PC-9 (cell line): ENCODE data around the gene KPNB1. TPM values are rescaled to one million over a fixed set of nuclear protein-coding genes. Genes with fewer than 3 reads are reported as not detected.

Source experiments
- BruUV-seq: library from RNA; stranded (reverse); fragments of 400-500 nt; replicated peaks from 2 replicates; lab custom pipeline; 2021; lab: Mats Ljungman, UMichigan
- CTCF ChIA-PET: fragments of 300-600 bp; sonication (Branson Sonifier 250); formaldehyde crosslinking; loops from one replicate; lab custom pipeline; 2022; ENCODE audit warnings: antibody characterized with exemption; lab: Charles Lee
- POLR2A ChIA-PET: fragments of 300-600 bp; sonication (Branson Sonifier 250); formaldehyde crosslinking; loops from one replicate; lab custom pipeline; 2022; ENCODE audit warnings: antibody characterized with exemption; ENCODE audit not compliant: unreplicated experiment; lab: Charles Lee
- DNase-seq, 2 experiments: peaks; one replicate each; pipeline versions ENCODE4 v3.0.0 to v3.0.0-alpha.2; 2015 to 2022; ENCODE audit warnings: mixed read lengths in 1 of 2
- H2AFZ ChIP-seq: fragments of 200-600 bp; sonication (generic); 2 replicates; pipeline ENCODE4 v1.8.1; 2017; ENCODE audit warnings: antibody characterized with exemption
- H3F3A ChIP-seq: fragments of 200-600 bp; sonication (generic); 2 replicates; pipeline ENCODE4 v1.8.1; 2017; ENCODE audit warnings: antibody characterized with exemption, mild to moderate bottlenecking, low read depth; ENCODE audit not compliant: insufficient read depth
- H3K27ac ChIP-seq: fragments of 200-600 bp; sonication (generic); 2 replicates; pipeline ENCODE4 v1.6.1; 2016; ENCODE audit warnings: mixed run types
- H3K27me3 ChIP-seq: fragments of 200-600 bp; sonication (generic); 2 replicates; pipeline ENCODE4 v1.6.1; 2016; ENCODE audit warnings: low read depth, mixed run types; ENCODE audit not compliant: insufficient read depth
- H3K36me3 ChIP-seq: fragments of 200-600 bp; sonication (generic); 2 replicates; pipeline ENCODE4 v1.6.1; 2016; ENCODE audit warnings: low read depth, mixed run types
- H3K4me1 ChIP-seq: fragments of 200-600 bp; sonication (generic); replicated peaks from 2 replicates; pipeline ENCODE4 v1.6.1; 2016; ENCODE audit warnings: mixed run types; ENCODE audit not compliant: insufficient read depth
- H3K4me2 ChIP-seq: fragments of 200-600 bp; sonication (generic); 2 replicates; pipeline ENCODE4 v1.6.1; 2017; ENCODE audit warnings: mixed run types
- H3K4me3 ChIP-seq: fragments of 200-600 bp; sonication (generic); 2 replicates; pipeline ENCODE4 v1.6.1; 2016; ENCODE audit warnings: mixed run types
- H3K79me2 ChIP-seq: fragments of 200-600 bp; sonication (generic); 2 replicates; pipeline ENCODE4 v1.6.1; 2017; ENCODE audit warnings: low read depth, mixed run types
- H3K9me2 ChIP-seq: fragments of 200-600 bp; sonication (generic); 2 replicates; pipeline ENCODE4 v1.8.1; 2017; ENCODE audit warnings: mild to moderate bottlenecking; ENCODE audit not compliant: insufficient read depth
- H3K9me3 ChIP-seq: fragments of 200-600 bp; sonication (generic); 2 replicates; pipeline ENCODE4 v1.8.1; 2016; ENCODE audit warnings: low read depth; ENCODE audit not compliant: insufficient read depth
- H4K20me1 ChIP-seq: fragments of 200-600 bp; sonication (generic); 2 replicates; pipeline ENCODE4 v1.8.1; 2017; ENCODE audit not compliant: insufficient read depth
- CTCF ChIP-seq: fragments of 200-600 bp; sonication (generic); conservative IDR thresholded peaks from 2 replicates; pipeline ENCODE4 v1.6.1; 2017; ENCODE audit warnings: mixed run types, antibody characterized with exemption, mild to moderate bottlenecking, moderate library complexity
- EZH2 ChIP-seq: fragments of 200-600 bp; sonication (generic); IDR thresholded peaks from 2 replicates; pipeline ENCODE4 v1.8.0; 2017; ENCODE audit warnings: antibody characterized with exemption, low read depth
- intact Hi-C: fragments of 100-400 bp; cut with micrococcal nuclease; formaldehyde crosslinking; loops from one replicate; pipeline ENCODE4 v1.10.0; 2022; ENCODE audit not compliant: unreplicated experiment
- total RNA-seq: library from RNA; stranded (reverse); gene quantifications from 2 replicates; pipeline ENCODE4 v1.2.3, GENCODE V29; 2021

Gene KPNB1
- total RNA-seq, 1 experiment from 2014 or later: 306 TPM

- ChIA-PET POLR2A (interaction anchor here (0.6 kb wide), 1 partner anchor 1165 kb away, joined by 3 read pairs; the partner anchor contains the start of gene ATP5MC1), CTCF (no interaction called here)
- H3F3A ChIP-seq: no peaks in the 10 kb centered on the region; the same call in 1 of the 2 replicates
- no peak overlapping the region for H3K27ac ChIP-seq
- no peaks in the 10 kb centered on the region for H3K79me2 ChIP-seq
- BruUV-seq: no TSS peak
- H3K4me1 ChIP-seq: peaks cover 1% of the 10 kb centered on the region
- intact Hi-C loops: no loop called here
- H3K27me3 ChIP-seq: peaks cover 34% of the 10 kb centered on the region
- no peak overlapping the region for H2AFZ ChIP-seq
- no peaks in the 10 kb centered on the region for H3K36me3 ChIP-seq
- TF ChIP-seq CTCF (no peak), EZH2 (no peak)
- H3K9me3 ChIP-seq: no peaks in the 10 kb centered on the region
- H3K4me3 ChIP-seq: no peak overlapping the region
- H4K20me1 ChIP-seq: no peaks in the 10 kb centered on the region
- DNase-seq: no peak
- H3K4me2 ChIP-seq: no peak overlapping the region
- no peaks in the 10 kb centered on the region for H3K9me2 ChIP-seq
Observed at GRCh38 chr17:47726796-47727703, 77.3 kb downstream of the KPNB1 start.

- POLR2A ChIA-PET: interaction anchor here (0.6 kb wide), 1 partner anchor 1165 kb away, joined by 3 read pairs; the partner anchor contains the start of gene ATP5MC1
- H4K20me1 ChIP-seq: no peaks in the 10 kb centered on the region; the same call in 1 of the 2 replicates
- no peak overlapping the region for H3K4me2 ChIP-seq
- DNase-seq: no peak
- no peaks in the 10 kb centered on the region for H3K79me2 ChIP-seq
- no peak overlapping the region for H2AFZ ChIP-seq
- no peaks in the 10 kb centered on the region for H3K4me1 ChIP-seq
- no peak for TF ChIP-seq EZH2
- TF ChIP-seq CTCF: no peak
- no TSS peak for BruUV-seq
- no peaks in the 10 kb centered on the region for H3K9me2 ChIP-seq
- CTCF ChIA-PET: no interaction called here
- H3K4me3 ChIP-seq: no peak overlapping the region
- intact Hi-C loops: no loop called here
- H3F3A ChIP-seq: no peaks in the 10 kb centered on the region
- H3K27ac ChIP-seq: no peak overlapping the region
- H3K27me3 ChIP-seq: peaks cover 40% of the 10 kb centered on the region
- H3K36me3 ChIP-seq: no peaks in the 10 kb centered on the region
- H3K9me3 ChIP-seq: no peaks in the 10 kb centered on the region
Observed at GRCh38 chr17:47727704-47728036, 78.0 kb downstream of the KPNB1 start.

- H3K36me3 ChIP-seq: no peaks in the 10 kb centered on the region
- no TSS peak for BruUV-seq
- H3F3A ChIP-seq: no peaks in the 10 kb centered on the region
- H2AFZ ChIP-seq: no peak overlapping the region
- no peaks in the 10 kb centered on the region for H3K9me2 ChIP-seq
- H3K9me3 ChIP-seq: no peaks in the 10 kb centered on the region
- POLR2A ChIA-PET: no interaction called here
- peaks cover 47% of the 10 kb centered on the region for H3K27me3 ChIP-seq
- H3K4me2 ChIP-seq: no peak overlapping the region
- DNase-seq: no peak
- CTCF ChIA-PET: no interaction called here
- no peaks in the 10 kb centered on the region for H3K4me1 ChIP-seq
- TF ChIP-seq EZH2 (no peak), CTCF (no peak)
- H3K79me2 ChIP-seq: no peaks in the 10 kb centered on the region
- intact Hi-C loops: no loop called here
- H4K20me1 ChIP-seq: no peaks in the 10 kb centered on the region; the same call in 1 of the 2 replicates
- H3K27ac ChIP-seq: no peak overlapping the region
- no peak overlapping the region for H3K4me3 ChIP-seq
Observed at GRCh38 chr17:47728214-47728877, 78.6 kb downstream of the KPNB1 start.
